Measurements from ENCODE around the gene ATF7IP. TPM values are rescaled to one million over a fixed set of nuclear protein-coding genes. Genes with fewer than 3 reads are reported as not detected.

ATF7IP gene
- polyA plus RNA-seq, 1 of the 3 experiments (the other 2 are of a cell fraction): 2.8 TPM

DNA sequence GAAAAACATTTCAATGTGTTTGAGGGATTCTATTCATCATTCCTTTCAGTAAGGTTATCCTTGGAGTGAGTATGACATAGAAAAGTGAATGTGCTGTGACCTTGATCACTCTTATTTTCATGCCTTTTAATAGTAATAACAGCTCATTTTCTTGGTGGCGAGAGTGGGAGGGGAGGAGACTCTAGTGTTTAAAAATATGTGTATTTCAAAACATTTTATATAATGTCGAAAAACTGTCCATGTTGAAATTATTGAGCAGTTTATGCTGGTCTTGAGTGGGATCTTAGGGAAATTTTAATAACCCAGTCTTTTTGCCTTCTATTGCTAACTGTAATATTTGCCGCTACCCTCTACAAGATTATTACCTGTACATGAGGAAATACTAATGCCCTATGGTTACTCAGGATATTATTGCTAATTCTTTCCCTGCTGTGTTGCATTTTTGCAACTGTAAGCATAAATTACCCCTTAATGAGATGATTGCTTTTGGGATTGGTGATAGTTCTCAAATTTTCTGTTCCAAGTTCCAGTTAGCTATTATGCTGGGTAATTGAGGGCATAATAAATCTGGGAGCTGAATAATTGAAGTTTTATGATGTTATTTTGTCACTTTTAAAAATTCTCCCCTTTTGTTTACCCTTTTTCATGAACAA is 21.9 kb downstream of the ATF7IP start:
- ChIA-PET CTCF (interaction anchor here (0.7 to 1.2 kb wide), 2 partner anchors 67 to 74 kb away, joined by 3 to 4 read pairs; no protein-coding TSS in a partner anchor), POLR2A (no interaction called here)
- peaks cover 2 to 9% of the 10 kb centered on the region in 2 experiments for H3K36me3 ChIP-seq (replicated peaks in 1 of 2; ENCODE audit: control insufficient read depth in 1 of 2, insufficient read depth in 2 of 2, low read length in 1 of 2)
- H3K9me2 ChIP-seq: peaks cover 6% of the 10 kb centered on the region; the same call in 1 of the 2 replicates
- no peak overlapping the region for H3K9ac ChIP-seq
- peaks cover 3% of the 10 kb centered on the region for H3F3A ChIP-seq (replicated peaks; ENCODE audit: insufficient read depth)
- 88% methylated on average over 3 of the region's 3 CpGs for WGBS (ENCODE audit: low lambda C conversion rate)
- H3K4me1 ChIP-seq (ENCODE audit: control insufficient read depth in 1 of 2, insufficient read depth in 2 of 2, low read depth in 1 of 2, low read length in 1 of 2): peaks cover 6 to 8% of the 10 kb centered on the region in 2 experiments; a peak in 3 of 4 replicates
- H4K20me1 ChIP-seq (ENCODE audit: insufficient read depth): no peaks in the 10 kb centered on the region
- H3K27me3 ChIP-seq (ENCODE audit: insufficient read depth): no peaks in the 10 kb centered on the region
- H3K4me3 ChIP-seq (ENCODE audit: low read depth in 2 of 2, low read length in 1 of 2): no peak overlapping the region
- no peak for TF ChIP-seq GABPA (IDR thresholded peaks at IDR 0.05; ENCODE audit: low read depth)
- TF ChIP-seq TEAD4 (IDR thresholded peaks at IDR 0.05; ENCODE audit: borderline replicate concordance, insufficient read depth): no peak
- no peak for TF ChIP-seq YY1 (IDR thresholded peaks at IDR 0.05; ENCODE audit: low read depth)
- TF ChIP-seq POLR2AphosphoS5 (IDR thresholded peaks at IDR 0.05; ENCODE audit: low read depth, low read length): no peak
- TF ChIP-seq TCF12 (IDR thresholded peaks at IDR 0.05): no peak
- TF ChIP-seq NFIC (IDR thresholded peaks at IDR 0.05; ENCODE audit: borderline replicate concordance): no peak
- TF ChIP-seq, protein P1, sequence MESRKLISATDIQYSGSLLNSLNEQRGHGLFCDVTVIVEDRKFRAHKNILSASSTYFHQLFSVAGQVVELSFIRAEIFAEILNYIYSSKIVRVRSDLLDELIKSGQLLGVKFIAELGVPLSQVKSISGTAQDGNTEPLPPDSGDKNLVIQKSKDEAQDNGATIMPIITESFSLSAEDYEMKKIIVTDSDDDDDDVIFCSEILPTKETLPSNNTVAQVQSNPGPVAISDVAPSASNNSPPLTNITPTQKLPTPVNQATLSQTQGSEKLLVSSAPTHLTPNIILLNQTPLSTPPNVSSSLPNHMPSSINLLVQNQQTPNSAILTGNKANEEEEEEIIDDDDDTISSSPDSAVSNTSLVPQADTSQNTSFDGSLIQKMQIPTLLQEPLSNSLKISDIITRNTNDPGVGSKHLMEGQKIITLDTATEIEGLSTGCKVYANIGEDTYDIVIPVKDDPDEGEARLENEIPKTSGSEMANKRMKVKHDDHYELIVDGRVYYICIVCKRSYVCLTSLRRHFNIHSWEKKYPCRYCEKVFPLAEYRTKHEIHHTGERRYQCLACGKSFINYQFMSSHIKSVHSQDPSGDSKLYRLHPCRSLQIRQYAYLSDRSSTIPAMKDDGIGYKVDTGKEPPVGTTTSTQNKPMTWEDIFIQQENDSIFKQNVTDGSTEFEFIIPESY (IDR thresholded peaks at IDR 0.05; ENCODE audit: borderline replicate concordance, low read depth): no peak
- no peak for DNase-seq
- no peak overlapping the region for H3K27ac ChIP-seq (ENCODE audit: low read depth in 2 of 2, low read length in 1 of 2)
- peaks cover 84% of the 10 kb centered on the region for H3K79me2 ChIP-seq (ENCODE audit: insufficient read depth)
- H3K9me3 ChIP-seq: 0 out of 2 replicates have a peak, but pooled peaks cover 7% of the 10 kb centered on the region
- H3K4me2 ChIP-seq: no peak overlapping the region
- no peak overlapping the region for H2AFZ ChIP-seq (ENCODE audit: low read depth)

DNA sequence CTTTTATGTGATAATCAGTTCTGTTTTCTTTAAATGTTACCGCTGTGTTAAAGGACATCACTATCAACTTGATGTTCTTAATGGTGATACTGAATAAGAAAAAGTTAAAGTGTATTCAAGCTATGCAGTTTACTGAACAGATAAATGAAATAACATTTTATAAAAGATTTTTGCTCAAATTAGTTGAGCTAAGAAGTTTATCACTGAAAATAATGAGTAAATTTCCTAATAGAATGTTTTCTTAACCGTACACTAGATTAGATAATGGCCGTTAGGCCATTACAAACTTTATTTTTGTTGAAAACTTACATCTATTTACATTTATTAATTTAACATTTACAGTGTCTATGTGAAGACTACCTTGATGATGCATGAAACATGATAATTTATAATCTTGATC is 25.0 kb downstream of the ATF7IP start:
- peaks cover 24% of the 10 kb centered on the region for H3F3A ChIP-seq (replicated peaks; ENCODE audit: insufficient read depth)
- peaks cover 6% of the 10 kb centered on the region; the same call in 1 of the 2 replicates for H3K9me2 ChIP-seq
- ChIA-PET CTCF (interaction anchor here (1.0 kb wide), 1 partner anchor 25 kb away, joined by 3 read pairs; the partner anchor contains the start of gene ATF7IP), POLR2A (no interaction called here)
- H4K20me1 ChIP-seq (ENCODE audit: insufficient read depth): no peaks in the 10 kb centered on the region
- 97% methylated on average over 3 of the region's 3 CpGs for WGBS (ENCODE audit: low lambda C conversion rate)
- no peaks in the 10 kb centered on the region for H3K27me3 ChIP-seq (ENCODE audit: insufficient read depth)
- no peak overlapping the region; a peak in 1 of 4 replicates for H3K27ac ChIP-seq (ENCODE audit: low read depth in 2 of 2, low read length in 1 of 2)
- peaks cover 95% of the 10 kb centered on the region for H3K79me2 ChIP-seq (ENCODE audit: insufficient read depth)
- H3K9ac ChIP-seq: no peak overlapping the region
- TF ChIP-seq JUND (IDR thresholded peaks at IDR 0.05) (no peak), FOSL2 (IDR thresholded peaks at IDR 0.05; ENCODE audit: borderline replicate concordance, low read depth) (no peak), SIN3A (IDR thresholded peaks at IDR 0.05; ENCODE audit: borderline replicate concordance, low read depth, low read length) (no peak), CHD2 (IDR thresholded peaks at IDR 0.05; ENCODE audit: low read length, partially characterized antibody) (no peak), TAF1 (IDR thresholded peaks at IDR 0.05; ENCODE audit: borderline replicate concordance, low read depth, low read length) (no peak), TEAD4 (IDR thresholded peaks at IDR 0.05; ENCODE audit: borderline replicate concordance, insufficient read depth) (no peak), RFX5 (IDR thresholded peaks at IDR 0.05; ENCODE audit: low read length) (no peak), MXI1 (IDR thresholded peaks at IDR 0.05; ENCODE audit: low read depth, low read length) (no peak)
- TF ChIP-seq, protein P2, sequence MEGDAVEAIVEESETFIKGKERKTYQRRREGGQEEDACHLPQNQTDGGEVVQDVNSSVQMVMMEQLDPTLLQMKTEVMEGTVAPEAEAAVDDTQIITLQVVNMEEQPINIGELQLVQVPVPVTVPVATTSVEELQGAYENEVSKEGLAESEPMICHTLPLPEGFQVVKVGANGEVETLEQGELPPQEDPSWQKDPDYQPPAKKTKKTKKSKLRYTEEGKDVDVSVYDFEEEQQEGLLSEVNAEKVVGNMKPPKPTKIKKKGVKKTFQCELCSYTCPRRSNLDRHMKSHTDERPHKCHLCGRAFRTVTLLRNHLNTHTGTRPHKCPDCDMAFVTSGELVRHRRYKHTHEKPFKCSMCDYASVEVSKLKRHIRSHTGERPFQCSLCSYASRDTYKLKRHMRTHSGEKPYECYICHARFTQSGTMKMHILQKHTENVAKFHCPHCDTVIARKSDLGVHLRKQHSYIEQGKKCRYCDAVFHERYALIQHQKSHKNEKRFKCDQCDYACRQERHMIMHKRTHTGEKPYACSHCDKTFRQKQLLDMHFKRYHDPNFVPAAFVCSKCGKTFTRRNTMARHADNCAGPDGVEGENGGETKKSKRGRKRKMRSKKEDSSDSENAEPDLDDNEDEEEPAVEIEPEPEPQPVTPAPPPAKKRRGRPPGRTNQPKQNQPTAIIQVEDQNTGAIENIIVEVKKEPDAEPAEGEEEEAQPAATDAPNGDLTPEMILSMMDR (IDR thresholded peaks at IDR 0.05): no peak
- TF ChIP-seq, protein P3, sequence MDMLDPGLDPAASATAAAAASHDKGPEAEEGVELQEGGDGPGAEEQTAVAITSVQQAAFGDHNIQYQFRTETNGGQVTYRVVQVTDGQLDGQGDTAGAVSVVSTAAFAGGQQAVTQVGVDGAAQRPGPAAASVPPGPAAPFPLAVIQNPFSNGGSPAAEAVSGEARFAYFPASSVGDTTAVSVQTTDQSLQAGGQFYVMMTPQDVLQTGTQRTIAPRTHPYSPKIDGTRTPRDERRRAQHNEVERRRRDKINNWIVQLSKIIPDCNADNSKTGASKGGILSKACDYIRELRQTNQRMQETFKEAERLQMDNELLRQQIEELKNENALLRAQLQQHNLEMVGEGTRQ (IDR thresholded peaks at IDR 0.05; ENCODE audit: borderline replicate concordance, low read depth, low read length): no peak
- TF ChIP-seq, protein P4, sequence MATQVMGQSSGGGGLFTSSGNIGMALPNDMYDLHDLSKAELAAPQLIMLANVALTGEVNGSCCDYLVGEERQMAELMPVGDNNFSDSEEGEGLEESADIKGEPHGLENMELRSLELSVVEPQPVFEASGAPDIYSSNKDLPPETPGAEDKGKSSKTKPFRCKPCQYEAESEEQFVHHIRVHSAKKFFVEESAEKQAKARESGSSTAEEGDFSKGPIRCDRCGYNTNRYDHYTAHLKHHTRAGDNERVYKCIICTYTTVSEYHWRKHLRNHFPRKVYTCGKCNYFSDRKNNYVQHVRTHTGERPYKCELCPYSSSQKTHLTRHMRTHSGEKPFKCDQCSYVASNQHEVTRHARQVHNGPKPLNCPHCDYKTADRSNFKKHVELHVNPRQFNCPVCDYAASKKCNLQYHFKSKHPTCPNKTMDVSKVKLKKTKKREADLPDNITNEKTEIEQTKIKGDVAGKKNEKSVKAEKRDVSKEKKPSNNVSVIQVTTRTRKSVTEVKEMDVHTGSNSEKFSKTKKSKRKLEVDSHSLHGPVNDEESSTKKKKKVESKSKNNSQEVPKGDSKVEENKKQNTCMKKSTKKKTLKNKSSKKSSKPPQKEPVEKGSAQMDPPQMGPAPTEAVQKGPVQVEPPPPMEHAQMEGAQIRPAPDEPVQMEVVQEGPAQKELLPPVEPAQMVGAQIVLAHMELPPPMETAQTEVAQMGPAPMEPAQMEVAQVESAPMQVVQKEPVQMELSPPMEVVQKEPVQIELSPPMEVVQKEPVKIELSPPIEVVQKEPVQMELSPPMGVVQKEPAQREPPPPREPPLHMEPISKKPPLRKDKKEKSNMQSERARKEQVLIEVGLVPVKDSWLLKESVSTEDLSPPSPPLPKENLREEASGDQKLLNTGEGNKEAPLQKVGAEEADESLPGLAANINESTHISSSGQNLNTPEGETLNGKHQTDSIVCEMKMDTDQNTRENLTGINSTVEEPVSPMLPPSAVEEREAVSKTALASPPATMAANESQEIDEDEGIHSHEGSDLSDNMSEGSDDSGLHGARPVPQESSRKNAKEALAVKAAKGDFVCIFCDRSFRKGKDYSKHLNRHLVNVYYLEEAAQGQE (IDR thresholded peaks at IDR 0.05; ENCODE audit: low read depth, low read length): no peak
- peaks cover 5 to 22% of the 10 kb centered on the region in 2 experiments; a peak in 2 of 4 replicates for H3K4me1 ChIP-seq (ENCODE audit: control insufficient read depth in 1 of 2, insufficient read depth in 2 of 2, low read depth in 1 of 2, low read length in 1 of 2)
- no peak overlapping the region for H3K4me2 ChIP-seq
- peaks cover 2 to 17% of the 10 kb centered on the region in 2 experiments for H3K36me3 ChIP-seq (replicated peaks in 1 of 2; ENCODE audit: control insufficient read depth in 1 of 2, insufficient read depth in 2 of 2, low read length in 1 of 2)
- H2AFZ ChIP-seq (ENCODE audit: low read depth): no peak overlapping the region
- H3K9me3 ChIP-seq: 0 out of 2 replicates have a peak, but pooled peaks cover 12% of the 10 kb centered on the region
- H3K4me3 ChIP-seq (ENCODE audit: low read depth in 2 of 2, low read length in 1 of 2): no peak overlapping the region
- DNase-seq: no peak
